Left lobe of liver (tissue), 2 donors: ENCODE measurements around the gene PLA2G2C. TPM values are rescaled to one million over a fixed set of nuclear protein-coding genes. Genes with fewer than 3 reads are reported as not detected.

Source experiments
- ATAC-seq: fragments of 200-7000 bp; cut with Tn5 transposase; one replicate; pipeline ENCODE4 v1.9.1; 2020; ENCODE audit warnings: mild to moderate bottlenecking, moderate library complexity
- DNase-seq: peaks from one replicate; pipeline ENCODE4 v3.0.0-alpha.2; 2020; ENCODE audit warnings: low spot score
- total RNA-seq: library from RNA; stranded (reverse); gene quantifications from one replicate; pipeline ENCODE4 v1.2.1, GENCODE V29; 2021
- donor health status: DM: no; HTN: no; CAD: no; lungs with moderate emphysema.
- donor health status: DM: no; HTN: yes; CAD: no.

Gene PLA2G2C
- total RNA-seq, 1 donor from 2014 or later: not detected

GRCh38 chr1:20209471-20209870 is 23.2 kb upstream of the PLA2G2C start:
- DNase-seq (no peak), ATAC-seq (no peak)

DNA sequence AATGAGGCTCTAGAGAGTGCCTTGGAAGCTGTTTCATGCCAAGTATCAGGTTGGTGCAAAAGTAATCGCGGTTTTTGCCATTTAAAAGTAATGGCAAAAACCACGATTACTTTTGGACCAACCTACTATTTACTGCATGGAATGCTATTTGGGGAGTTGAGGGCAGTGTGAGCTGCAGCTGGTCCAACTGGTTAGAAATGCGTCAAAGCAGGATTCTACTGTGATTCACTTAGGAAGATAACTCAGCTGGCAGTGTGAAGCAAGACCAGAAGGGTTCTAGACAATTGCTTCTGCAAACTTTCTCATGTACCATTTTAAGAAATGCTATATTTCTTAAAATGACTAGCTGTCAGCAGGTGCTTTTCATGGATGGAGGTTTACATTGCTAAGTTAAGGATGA is 21.2 kb upstream of the PLA2G2C start:
- DNase-seq (no peak), ATAC-seq (no peak)

DNA sequence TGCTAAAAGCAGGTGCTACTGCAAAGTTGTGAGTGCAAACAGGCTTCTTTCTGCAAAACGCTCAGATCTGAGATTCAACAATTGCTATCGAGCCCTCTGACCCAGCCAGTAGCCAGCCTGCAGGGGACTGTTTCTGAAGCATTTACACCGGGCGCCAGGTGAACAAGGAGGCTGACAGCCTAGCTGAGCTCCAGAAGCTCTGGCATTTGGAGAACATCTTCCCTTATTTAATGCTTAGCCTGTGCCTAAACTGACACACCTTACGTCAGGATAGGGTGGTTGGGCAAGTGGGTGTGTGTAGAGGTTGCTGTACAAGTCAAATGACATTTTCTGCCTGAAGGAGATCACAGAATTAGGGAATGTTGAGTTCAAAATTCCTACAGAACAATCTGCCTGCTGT is 15.8 kb upstream of the PLA2G2C start:
- no peak for DNase-seq
- no peak for ATAC-seq

GRCh38 chr1:20200966-20201365 is 14.6 kb upstream of the PLA2G2C start:
- DNase-seq (no peak), ATAC-seq (no peak)

DNA sequence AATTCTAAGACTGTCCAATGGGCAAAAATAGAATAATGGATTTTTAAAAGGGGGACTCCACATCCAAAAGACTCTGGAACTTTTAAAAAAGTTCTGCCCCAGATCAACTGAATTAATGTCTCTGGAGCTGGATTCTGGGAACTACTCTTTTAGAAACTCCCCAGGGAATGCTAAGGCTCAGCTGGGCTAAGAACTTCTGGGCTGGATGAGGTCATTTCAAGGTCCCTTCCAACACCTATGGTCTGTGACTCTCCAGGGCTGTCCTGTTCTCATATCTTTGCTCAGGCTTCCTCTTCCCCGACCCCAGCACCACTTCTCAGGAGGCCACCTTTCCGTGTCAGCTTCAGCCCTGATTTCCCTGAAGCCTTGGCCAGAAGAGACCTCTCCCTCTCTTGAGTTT is 13.5 kb upstream of the PLA2G2C start:
- ATAC-seq (no peak), DNase-seq (no peak)

DNA sequence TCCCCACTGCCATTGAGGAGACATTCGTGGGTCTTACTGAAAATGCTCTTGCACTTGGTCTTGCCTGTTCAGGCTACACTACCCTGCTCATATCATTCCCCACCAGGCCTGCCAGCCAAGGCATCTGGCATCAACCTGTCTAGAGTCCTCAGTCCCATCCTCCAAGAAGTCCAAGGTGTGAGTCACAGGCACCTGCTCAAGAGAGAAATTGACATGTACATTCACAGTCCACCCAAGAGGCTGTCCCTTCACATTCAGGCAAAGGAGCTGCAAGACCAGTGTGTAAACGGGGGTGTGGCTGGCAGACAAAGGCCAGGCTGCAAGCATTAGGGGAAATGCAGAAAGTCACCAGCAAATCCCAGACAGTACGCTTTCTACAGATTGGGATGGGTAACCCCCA is 13.1 kb upstream of the PLA2G2C start:
- ATAC-seq (no peak), DNase-seq (no peak)

DNA sequence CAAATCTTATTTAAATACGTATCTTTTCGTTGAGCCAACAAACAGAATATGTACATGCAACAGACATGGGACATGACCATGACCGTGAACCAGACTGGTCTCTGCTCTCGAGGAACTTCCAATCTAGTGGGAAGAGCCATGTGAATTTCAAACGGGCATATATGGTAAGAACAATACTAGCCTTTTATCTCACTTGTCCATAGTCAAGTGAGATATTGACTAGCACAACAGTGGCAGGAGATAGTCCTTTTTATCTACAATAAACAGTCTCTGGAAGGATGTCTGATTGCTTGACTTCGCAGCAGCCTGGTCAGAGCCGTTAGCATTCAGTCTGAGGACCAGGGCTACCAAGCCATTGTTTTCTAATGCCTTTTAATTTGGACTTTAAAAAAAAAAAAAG is 12.6 kb upstream of the PLA2G2C start:
- ATAC-seq: no peak
- DNase-seq: no peak

DNA sequence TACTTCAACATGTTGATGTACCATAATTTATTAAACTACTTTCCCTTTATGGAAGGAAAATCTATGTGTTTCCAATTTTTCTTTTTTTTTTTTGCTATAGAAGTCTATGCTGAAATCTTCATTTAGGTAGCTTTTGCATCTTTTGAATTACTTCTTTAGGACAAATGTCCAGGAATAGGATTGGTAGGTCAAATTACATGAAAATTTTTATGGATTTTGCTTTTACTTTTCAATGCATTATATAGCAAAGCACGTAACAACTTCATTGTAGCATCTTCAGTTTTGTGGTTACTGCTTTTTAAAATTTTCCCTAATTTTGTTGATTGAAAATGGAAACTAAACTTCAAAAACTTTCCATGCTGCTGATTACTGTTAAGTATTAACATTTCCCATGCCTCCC is 12.0 kb upstream of the PLA2G2C start:
- DNase-seq (no peak), ATAC-seq (no peak)

- DNase-seq (no peak), ATAC-seq (no peak)
These were observed 11.0 kb upstream of the PLA2G2C start for GRCh38 chr1:20197329-20197791.

DNA sequence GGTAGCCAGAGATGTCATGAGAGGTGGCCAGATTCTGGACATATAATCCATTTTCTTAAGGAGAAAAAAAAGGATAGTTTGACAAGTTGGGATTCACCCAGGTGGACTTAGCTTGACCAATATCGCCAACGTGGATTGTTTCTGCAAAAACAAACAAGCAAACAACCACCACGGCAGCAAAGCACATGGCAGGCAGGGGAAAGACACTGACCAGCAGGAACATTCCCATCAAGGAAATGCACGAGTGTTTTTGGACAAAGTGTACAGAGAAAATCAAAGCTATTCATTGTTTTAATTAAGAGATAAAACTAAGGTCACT is 9.1 kb upstream of the PLA2G2C start:
- DNase-seq (no peak), ATAC-seq (no peak)

GRCh38 chr1:20194757-20195461 is 8.6 kb upstream of the PLA2G2C start:
- DNase-seq (peak; percentile 82), ATAC-seq (peak; percentile 99)

GRCh38 chr1:20194224-20194623 is 7.9 kb upstream of the PLA2G2C start:
- no peak for ATAC-seq

DNA sequence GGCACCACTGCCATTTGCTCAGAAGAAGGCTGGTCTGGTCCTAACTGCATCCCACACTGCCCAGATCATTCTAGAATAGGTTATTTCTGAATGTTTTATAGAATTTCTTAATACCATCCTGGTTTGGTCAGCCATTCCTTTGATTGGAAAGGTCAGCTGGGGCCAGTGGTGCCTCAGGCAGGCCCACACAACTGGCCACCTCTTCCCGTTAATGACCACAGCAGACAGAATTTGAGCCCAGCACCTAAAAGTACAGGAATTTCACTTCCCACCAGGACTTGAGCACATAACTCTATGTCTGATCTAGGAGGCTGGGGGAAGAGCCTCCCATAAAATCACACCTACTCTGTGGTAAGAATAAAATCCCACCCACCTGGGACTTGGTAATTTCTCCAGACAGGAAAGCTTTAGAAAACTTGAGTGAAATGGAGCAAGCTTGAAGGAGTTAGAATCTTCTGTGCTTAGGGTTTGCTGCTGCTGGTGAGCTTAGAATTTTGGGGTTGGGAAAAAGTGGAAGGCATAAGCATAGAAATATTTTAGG is 6.6 kb upstream of the PLA2G2C start:
- ATAC-seq (no peak), DNase-seq (no peak)

More at GRCh38 chr1:20194224-20194623, 7.9 kb upstream of the PLA2G2C start:
- DNase-seq: no peak

DNA sequence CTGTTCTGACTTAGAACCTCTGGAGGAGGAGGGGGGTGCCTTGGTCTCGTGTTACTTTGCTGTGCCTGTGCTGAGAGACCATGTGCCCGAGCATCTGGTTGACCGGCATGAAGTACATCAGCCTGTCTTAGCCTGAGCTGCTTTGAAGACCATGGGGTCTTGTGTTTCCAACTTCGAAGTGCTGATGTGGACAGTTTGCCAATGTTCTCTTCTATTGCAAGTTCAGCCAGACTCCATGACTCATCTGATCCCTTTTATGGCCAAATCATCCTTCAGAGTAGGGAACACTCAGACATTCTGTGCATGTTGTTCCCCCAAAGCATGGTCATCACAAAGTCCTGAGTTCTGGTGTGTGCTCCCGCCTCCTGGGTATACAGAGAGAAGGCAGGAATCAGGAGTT is 6.0 kb upstream of the PLA2G2C start:
- DNase-seq (no peak), ATAC-seq (no peak)

DNA sequence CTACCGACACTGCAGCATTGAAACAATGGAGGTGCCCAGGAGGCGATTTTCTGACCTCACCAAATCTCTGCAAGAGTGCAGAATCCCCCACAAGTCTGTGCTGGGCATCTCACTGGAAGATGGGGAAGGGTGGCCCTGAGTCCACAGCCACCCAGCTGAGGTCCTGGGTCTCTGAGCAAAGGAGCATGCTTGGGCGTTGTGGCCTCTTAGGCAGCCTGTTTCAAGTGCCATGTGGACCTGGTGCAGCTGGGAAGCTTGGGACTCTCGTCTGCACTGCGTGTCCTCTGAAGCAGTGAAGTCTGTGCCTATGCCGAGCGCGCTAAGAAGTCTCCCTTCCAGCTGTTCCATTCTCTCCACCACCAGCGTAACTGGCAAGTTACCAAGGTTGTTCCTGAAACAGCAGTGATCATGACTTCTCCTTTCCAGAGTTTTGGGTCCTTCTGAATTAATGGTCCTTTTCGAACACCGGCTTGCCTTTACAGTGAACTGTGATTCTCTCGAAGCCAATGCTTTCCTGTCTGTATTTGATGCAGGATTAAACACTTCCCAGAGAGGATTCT is 5.0 kb upstream of the PLA2G2C start:
- no peak for ATAC-seq
- DNase-seq: no peak

- no peak for ATAC-seq
- no peak for DNase-seq
These were observed 4.2 kb upstream of the PLA2G2C start for GRCh38 chr1:20190256-20191160.

DNA sequence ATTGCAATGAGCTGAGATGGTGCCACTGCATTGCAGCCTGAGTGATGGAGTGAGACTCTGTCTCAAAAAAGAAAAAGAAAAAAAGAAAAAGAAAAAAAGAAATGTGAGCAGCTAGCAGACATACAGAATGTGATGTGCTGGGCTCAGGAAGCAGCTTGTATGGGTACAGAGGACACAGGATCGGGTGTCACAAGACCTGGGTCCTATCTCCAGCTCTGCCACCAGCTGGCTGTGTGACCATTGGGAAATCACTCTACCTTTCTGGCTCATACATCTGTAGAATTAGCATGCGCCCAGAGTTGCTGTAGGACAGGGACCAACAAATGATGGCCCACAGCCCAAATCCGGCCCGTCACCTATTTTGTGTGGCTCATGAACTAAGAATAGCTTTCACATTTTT is 3.3 kb upstream of the PLA2G2C start:
- ATAC-seq (no peak), DNase-seq (no peak)

DNA sequence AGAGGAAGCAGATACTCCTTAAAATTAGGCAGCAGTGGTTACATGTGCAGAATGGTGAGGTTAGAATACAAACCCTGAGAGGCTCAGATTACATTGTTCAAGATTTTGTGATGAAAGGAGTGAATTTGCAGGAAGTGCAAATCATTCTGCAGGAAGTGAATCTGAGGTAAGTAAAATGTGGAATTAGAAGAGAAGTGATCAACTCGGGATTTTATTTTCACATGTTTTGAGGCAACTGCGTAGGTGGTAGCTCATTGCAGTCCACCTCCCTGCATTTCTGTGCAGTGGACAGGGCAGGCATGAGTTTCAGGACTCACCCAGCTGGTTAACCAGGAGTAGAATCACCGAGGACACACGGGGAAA is 2.1 kb upstream of the PLA2G2C start:
- ATAC-seq (no peak), DNase-seq (no peak)

DNA sequence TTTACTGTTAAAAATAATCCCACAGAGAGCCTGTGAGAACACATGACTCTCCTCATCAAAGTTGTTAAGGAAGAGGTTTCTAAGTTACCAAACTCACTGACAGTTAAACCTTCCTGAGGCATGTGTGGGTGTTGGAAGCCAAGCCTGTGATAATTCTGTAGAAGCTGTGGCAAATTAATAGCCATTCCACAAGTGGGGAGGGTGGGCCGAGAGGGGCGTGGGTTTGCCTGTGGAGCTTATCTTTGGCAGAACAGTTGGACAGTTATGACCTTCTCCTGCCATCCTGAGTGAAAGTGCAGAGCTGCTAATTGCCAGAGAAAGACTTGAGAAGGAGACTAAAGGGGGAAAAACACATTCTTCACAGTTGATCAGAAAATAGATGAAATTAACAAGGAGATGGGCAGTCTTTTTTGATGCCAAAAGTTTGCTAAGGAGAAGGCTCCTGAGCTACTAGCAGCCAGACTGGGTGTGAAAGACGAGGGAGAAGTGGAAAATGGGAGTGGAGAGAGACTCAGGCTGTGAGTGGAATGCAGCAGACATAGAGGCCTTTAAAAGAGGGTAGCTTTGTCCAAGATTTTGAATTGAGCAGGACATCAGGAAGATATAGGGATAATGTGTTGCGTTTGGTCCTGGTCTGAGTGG is 1.6 kb upstream of the PLA2G2C start:
- DNase-seq (no peak), ATAC-seq (no peak)

DNA sequence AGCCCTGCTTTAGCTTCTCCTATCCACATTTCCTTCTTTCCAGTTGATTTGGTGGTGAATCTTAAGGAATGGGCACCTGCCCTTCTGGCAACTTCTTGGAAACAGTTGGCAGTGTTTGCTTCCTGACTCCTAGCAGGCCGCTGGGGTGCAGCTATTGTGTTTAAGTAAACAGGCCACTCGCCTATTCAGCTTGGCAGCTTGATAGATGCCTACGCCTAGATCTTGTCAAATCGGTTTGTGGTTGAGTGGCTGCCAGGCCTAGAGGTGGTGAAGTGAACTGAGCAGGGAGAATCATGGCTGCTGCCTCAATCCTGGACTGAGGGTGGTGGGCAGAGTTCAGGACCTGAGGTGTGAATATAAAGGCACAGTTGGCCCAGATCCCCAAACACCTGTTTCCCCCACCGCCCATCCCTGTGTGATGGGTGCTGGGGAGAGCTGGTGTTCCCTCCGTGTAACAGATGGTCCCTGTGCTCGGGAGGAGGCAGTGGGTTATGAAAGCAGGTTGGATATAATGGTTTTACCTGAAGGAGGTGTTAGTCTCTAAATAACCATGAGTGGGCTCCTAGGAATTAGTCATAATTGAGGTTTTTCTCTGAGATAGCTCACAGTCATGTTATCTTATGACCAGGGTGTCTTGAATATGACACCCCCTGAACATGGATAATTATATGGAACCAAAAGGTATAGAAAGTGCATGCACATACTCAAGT is 940 bp upstream of the PLA2G2C start:
- DNase-seq: peak; percentile 69
- ATAC-seq: peak; percentile 37
